SU-DHL-6 (cell line): ENCODE data around the gene ANKS6.

Source experiments
- H2AFZ ChIP-seq: fragments of 200-600 bp; sonication (generic); 2 replicates; pipeline ENCODE4 v1.6.1; 2014; ENCODE audit warnings: low read depth, mild to moderate bottlenecking, moderate library complexity, mixed read lengths, antibody characterized with exemption, low read length; ENCODE audit not compliant: severe bottlenecking
- H3F3A ChIP-seq: fragments of 200-600 bp; shearing (Covaris generic); 2 replicates; pipeline ENCODE4 v1.6.0; 2016; ENCODE audit warnings: antibody characterized with exemption, mild to moderate bottlenecking; ENCODE audit not compliant: insufficient read depth
- H3K27ac ChIP-seq: fragments of 200-600 bp; sonication (generic); 2 replicates; pipeline ENCODE4 v1.5.1; 2016; ENCODE audit warnings: low read depth, mild to moderate bottlenecking, low read length, moderate library complexity, mixed read lengths
- H3K27me3 ChIP-seq: fragments of 200-600 bp; sonication (generic), shearing (Covaris generic); 2 replicates; pipeline ENCODE4 v1.6.0; 2014; ENCODE audit warnings: mild to moderate bottlenecking, low read length
- H3K36me3 ChIP-seq: fragments of 200-600 bp; sonication (generic); 2 replicates; pipeline ENCODE4 v1.6.1; 2014; ENCODE audit warnings: mild to moderate bottlenecking, low read length, mixed read lengths
- H3K4me2 ChIP-seq: fragments of 300-600, 200-600 bp; shearing (Covaris generic), sonication (generic); 2 replicates; pipeline ENCODE4 v1.6.0; 2014; ENCODE audit warnings: low read length, low read depth, mild to moderate bottlenecking; ENCODE audit not compliant: poor library complexity, severe bottlenecking
- H3K4me3 ChIP-seq: fragments of 200-600 bp; sonication (generic); 2 replicates; pipeline ENCODE4 v1.5.1; 2014; ENCODE audit warnings: antibody characterized with exemption, low read length, mild to moderate bottlenecking, mixed read lengths; ENCODE audit not compliant: insufficient read depth, poor library complexity, severe bottlenecking
- H3K79me2 ChIP-seq: fragments of 200-600 bp; sonication (generic); 2 replicates; pipeline ENCODE4 v1.6.1; 2014; ENCODE audit warnings: mild to moderate bottlenecking, low read length, moderate library complexity; ENCODE audit not compliant: insufficient read depth
- H3K9ac ChIP-seq: fragments of 200-600 bp; sonication (generic); 2 replicates; pipeline ENCODE4 v1.7.0; 2014; ENCODE audit warnings: mild to moderate bottlenecking, low read length
- H3K9me2 ChIP-seq: fragments of 200-600 bp; sonication (generic); replicated peaks from 2 replicates; pipeline ENCODE4 v1.6.1; 2014; ENCODE audit warnings: low read length; ENCODE audit not compliant: insufficient read depth
- H3K9me3 ChIP-seq: fragments of 200-600 bp; sonication (generic); 2 replicates; pipeline ENCODE4 v1.6.1; 2014; ENCODE audit warnings: low read length, mixed read lengths; ENCODE audit not compliant: insufficient read depth
- H4K20me1 ChIP-seq: fragments of 200-600 bp; sonication (generic); 2 replicates; pipeline ENCODE4 v1.6.1; 2014; ENCODE audit warnings: low read depth, mild to moderate bottlenecking, antibody characterized with exemption, low read length, moderate library complexity, mixed read lengths
- EZH2phosphoT487 ChIP-seq: fragments of 200-600 bp; sonication (generic), shearing (Covaris generic); conservative IDR thresholded peaks from 2 replicates; pipeline ENCODE4 v1.6.1; 2018; ENCODE audit warnings: mild to moderate bottlenecking, antibody characterized with exemption, low read length, moderate library complexity, mixed read lengths
- TF ChIP-seq, protein P1 (sequence below): fragments of 200-600 bp; sonication (generic); IDR thresholded peaks from one replicate; pipeline ENCODE4 v1.5.1; 2017; ENCODE audit warnings: antibody characterized with exemption, mild to moderate bottlenecking, low read length, moderate library complexity; ENCODE audit not compliant: insufficient read depth, poor library complexity, severe bottlenecking

The ANKS6 gene

DNA sequence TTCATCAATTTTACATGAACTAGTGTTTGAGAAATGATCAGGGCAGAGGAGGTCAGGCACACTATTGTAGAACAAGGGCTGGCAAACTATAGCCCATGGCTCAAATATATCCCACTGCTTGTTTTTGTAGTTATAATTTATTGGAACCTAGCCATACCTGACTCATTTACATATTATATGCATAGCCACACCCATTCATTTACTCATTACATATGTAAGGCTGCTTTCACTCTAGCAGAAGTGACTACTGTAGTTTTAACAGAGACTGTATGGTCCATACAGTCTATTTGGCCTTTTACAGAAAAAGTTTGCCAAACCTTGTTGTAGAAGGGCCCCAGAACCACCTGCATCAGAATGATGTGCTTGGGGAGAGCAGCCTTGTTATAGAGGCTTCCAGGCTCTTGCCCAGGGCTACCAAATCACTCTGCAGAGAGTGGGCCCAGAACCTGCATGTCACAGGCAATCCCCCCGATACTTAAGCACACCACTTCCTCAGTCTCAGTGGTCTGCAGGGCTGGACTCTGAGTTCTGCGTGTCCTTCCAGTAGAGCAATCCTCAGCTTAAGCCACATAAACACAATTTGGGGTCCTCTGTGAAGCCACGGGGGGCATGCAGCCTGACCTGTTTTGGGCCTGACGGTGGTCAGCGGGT, 6.7 kb downstream of the ANKS6 start:
- H3K36me3 ChIP-seq: no peaks in the 10 kb centered on the region
- no peak overlapping the region for H3K27ac ChIP-seq
- H3K9me2 ChIP-seq: no peaks in the 10 kb centered on the region
- H3K4me3 ChIP-seq: no peak overlapping the region
- H3K9ac ChIP-seq: no peak overlapping the region
- no peaks in the 10 kb centered on the region for H3K9me3 ChIP-seq
- no peaks in the 10 kb centered on the region for H3K27me3 ChIP-seq
- TF ChIP-seq, protein P1, sequence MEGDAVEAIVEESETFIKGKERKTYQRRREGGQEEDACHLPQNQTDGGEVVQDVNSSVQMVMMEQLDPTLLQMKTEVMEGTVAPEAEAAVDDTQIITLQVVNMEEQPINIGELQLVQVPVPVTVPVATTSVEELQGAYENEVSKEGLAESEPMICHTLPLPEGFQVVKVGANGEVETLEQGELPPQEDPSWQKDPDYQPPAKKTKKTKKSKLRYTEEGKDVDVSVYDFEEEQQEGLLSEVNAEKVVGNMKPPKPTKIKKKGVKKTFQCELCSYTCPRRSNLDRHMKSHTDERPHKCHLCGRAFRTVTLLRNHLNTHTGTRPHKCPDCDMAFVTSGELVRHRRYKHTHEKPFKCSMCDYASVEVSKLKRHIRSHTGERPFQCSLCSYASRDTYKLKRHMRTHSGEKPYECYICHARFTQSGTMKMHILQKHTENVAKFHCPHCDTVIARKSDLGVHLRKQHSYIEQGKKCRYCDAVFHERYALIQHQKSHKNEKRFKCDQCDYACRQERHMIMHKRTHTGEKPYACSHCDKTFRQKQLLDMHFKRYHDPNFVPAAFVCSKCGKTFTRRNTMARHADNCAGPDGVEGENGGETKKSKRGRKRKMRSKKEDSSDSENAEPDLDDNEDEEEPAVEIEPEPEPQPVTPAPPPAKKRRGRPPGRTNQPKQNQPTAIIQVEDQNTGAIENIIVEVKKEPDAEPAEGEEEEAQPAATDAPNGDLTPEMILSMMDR: no peak
- TF ChIP-seq EZH2phosphoT487: no peak
- no peak overlapping the region for H2AFZ ChIP-seq
- H4K20me1 ChIP-seq: no peaks in the 10 kb centered on the region
- H3K79me2 ChIP-seq: no peaks in the 10 kb centered on the region
- H3F3A ChIP-seq: no peaks in the 10 kb centered on the region
- H3K4me2 ChIP-seq: no peak overlapping the region

DNA sequence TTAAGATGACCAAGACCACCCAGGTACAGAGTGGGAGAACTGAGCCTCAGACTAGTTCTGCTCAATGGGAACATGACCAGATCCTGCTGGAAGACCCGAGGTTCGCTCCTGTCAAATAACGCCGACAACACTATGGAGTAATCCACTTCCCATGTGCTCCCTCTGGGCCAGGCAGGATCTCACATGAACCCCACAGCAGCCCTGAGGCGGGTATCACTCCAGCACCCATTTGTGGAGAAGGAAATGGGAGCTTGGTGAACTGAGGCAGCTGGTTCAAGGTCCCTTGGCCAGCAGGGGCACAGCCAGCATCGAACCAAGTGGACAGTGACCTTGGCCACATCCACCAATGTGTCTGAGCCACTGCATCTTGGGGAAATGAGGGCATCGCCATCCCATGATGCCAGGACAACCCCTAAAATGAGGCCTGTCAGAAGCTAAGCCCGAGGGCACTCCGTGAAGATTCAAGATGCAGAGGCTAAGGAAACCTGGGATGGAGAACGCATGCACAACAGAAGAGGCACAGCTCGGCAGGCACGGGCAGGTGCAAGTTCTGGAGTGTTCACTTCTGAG, 8.5 kb downstream of the ANKS6 start:
- Histone ChIP-seq H3K9me3 (no peaks in the 10 kb centered on the region), H3K27ac (no peak overlapping the region), H3K4me2 (no peak overlapping the region), H3K9ac (no peak overlapping the region), H3K27me3 (no peaks in the 10 kb centered on the region), H3K9me2 (no peaks in the 10 kb centered on the region), H2AFZ (no peak overlapping the region), H3K79me2 (no peaks in the 10 kb centered on the region), H3K36me3 (no peaks in the 10 kb centered on the region), H4K20me1 (no peaks in the 10 kb centered on the region), H3K4me3 (no peak overlapping the region), H3F3A (no peaks in the 10 kb centered on the region)
- TF ChIP-seq, protein P1: no peak
- no peak for TF ChIP-seq EZH2phosphoT487

DNA sequence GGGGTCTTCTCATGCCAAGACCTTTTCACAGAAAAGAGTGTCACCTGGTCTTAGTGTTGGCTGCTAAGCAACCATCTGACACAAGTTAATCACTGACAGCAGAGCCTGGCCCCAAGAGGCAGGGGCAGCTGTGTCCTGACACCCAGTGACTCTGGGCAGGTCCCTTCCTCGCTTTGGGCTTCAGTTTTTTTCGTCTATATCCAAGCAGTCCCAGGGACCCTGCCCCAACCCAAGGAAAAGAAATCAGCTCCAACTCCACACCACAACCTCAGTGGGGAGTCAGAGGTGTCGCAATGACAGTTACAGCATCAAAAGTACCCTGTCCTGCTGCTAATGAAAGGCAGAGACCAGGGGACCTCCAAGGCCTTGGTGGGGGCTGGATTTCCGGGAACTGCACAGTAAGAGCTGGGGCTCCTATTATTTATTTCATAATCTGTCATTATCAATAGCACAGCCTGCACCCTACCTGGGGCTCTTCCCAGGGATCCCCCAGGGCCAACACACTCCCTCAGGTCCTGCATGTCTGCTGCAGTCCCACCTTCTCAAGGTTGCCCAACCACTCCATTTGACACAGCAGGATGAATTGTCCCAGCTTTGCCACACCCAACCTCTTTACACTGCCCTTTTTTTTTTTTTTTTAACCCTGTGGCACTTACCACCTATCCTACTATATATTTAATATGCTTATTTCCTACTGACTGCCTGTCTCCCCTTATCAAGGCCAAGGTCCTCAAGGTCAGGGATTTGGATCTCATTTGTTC, 9.4 kb downstream of the ANKS6 start:
- Histone ChIP-seq H3F3A (no peaks in the 10 kb centered on the region), H2AFZ (no peak overlapping the region), H3K79me2 (no peaks in the 10 kb centered on the region), H4K20me1 (no peaks in the 10 kb centered on the region), H3K36me3 (no peaks in the 10 kb centered on the region), H3K27me3 (no peaks in the 10 kb centered on the region), H3K27ac (no peak overlapping the region), H3K9me2 (no peaks in the 10 kb centered on the region), H3K9ac (no peak overlapping the region), H3K9me3 (no peaks in the 10 kb centered on the region), H3K4me3 (no peak overlapping the region), H3K4me2 (no peak overlapping the region)
- TF ChIP-seq EZH2phosphoT487: no peak
- TF ChIP-seq, protein P1: no peak
